ENCODE measurements around the gene GJC2. TPM values are rescaled to one million over a fixed set of nuclear protein-coding genes. Genes with fewer than 3 reads are reported as not detected.

Gene GJC2
- polyA plus RNA-seq, 1 donor from 2014 or later = 2.3 TPM

GRCh38 chr1:228123505-228123904, 26.2 kb upstream of the GJC2 start:
- Histone ChIP-seq H3K4me2 (ENCODE audit: low read length) (no peak overlapping the region), H3K9me3 (ENCODE audit: low read length) (no peaks in the 10 kb centered on the region), H3K9ac (ENCODE audit: low read length) (no peak overlapping the region), H3K79me2 (replicated peaks; ENCODE audit: insufficient read depth, low read length) (no peaks in the 10 kb centered on the region), H3K27me3 (ENCODE audit: insufficient read depth, low read depth, low read length) (no peaks in the 10 kb centered on the region), H4K20me1 (ENCODE audit: insufficient read depth) (no peaks in the 10 kb centered on the region), H3K27ac (ENCODE audit: low read length) (no peak overlapping the region), H3K9me2 (ENCODE audit: insufficient read depth, low read length) (no peaks in the 10 kb centered on the region), H3F3A (ENCODE audit: insufficient read depth, low read length, poor library complexity, severe bottlenecking) (no peaks in the 10 kb centered on the region), H2AFZ (ENCODE audit: low read depth, low read length) (no peak overlapping the region), H3K36me3 (ENCODE audit: insufficient read depth, low read length) (no peaks in the 10 kb centered on the region), H3K4me3 (ENCODE audit: low read length) (no peak overlapping the region)
- TF ChIP-seq REST (IDR thresholded peaks at IDR 0.05; ENCODE audit: borderline replicate concordance) (no peak), POLR2AphosphoS5 (IDR thresholded peaks at IDR 0.05) (no peak), MXI1 (conservative IDR thresholded peaks at IDR 0.05; ENCODE audit: poor library complexity, severe bottlenecking) (no peak), TAF1 (IDR thresholded peaks at IDR 0.05; ENCODE audit: low read depth) (no peak), EP300 (conservative IDR thresholded peaks at IDR 0.05; ENCODE audit: poor library complexity, severe bottlenecking) (no peak), RAD21 (conservative IDR thresholded peaks at IDR 0.05) (no peak), EZH2 (IDR thresholded peaks at IDR 0.05; ENCODE audit: borderline replicate concordance, insufficient read depth, low read length, poor library complexity, severe bottlenecking) (no peak), CTCF (IDR thresholded peaks at IDR 0.05; ENCODE audit: poor library complexity, severe bottlenecking) (no peak), SMC3 (conservative IDR thresholded peaks at IDR 0.05; ENCODE audit: poor library complexity) (no peak)

GRCh38 chr1:228125185-228125584, 24.5 kb upstream of the GJC2 start:
- no peaks in the 10 kb centered on the region for H3K9me3 ChIP-seq (ENCODE audit: low read length)
- H3K36me3 ChIP-seq (ENCODE audit: insufficient read depth, low read length) = no peaks in the 10 kb centered on the region
- H4K20me1 ChIP-seq (ENCODE audit: insufficient read depth) = no peaks in the 10 kb centered on the region
- H2AFZ ChIP-seq (ENCODE audit: low read depth, low read length) = no peak overlapping the region
- no peaks in the 10 kb centered on the region for H3K9me2 ChIP-seq (ENCODE audit: insufficient read depth, low read length)
- no peaks in the 10 kb centered on the region for H3K79me2 ChIP-seq (replicated peaks; ENCODE audit: insufficient read depth, low read length)
- no peak overlapping the region for H3K4me2 ChIP-seq (ENCODE audit: low read length)
- no peak overlapping the region for H3K4me3 ChIP-seq (ENCODE audit: low read length)
- no peak for TF ChIP-seq EP300 (conservative IDR thresholded peaks at IDR 0.05; ENCODE audit: poor library complexity, severe bottlenecking)
- no peak for TF ChIP-seq REST (IDR thresholded peaks at IDR 0.05; ENCODE audit: borderline replicate concordance)
- no peak for TF ChIP-seq EZH2 (IDR thresholded peaks at IDR 0.05; ENCODE audit: borderline replicate concordance, insufficient read depth, low read length, poor library complexity, severe bottlenecking)
- no peak for TF ChIP-seq MXI1 (conservative IDR thresholded peaks at IDR 0.05; ENCODE audit: poor library complexity, severe bottlenecking)
- no peak for TF ChIP-seq TAF1 (IDR thresholded peaks at IDR 0.05; ENCODE audit: low read depth)
- no peak for TF ChIP-seq POLR2AphosphoS5 (IDR thresholded peaks at IDR 0.05)
- TF ChIP-seq RAD21 (conservative IDR thresholded peaks at IDR 0.05) = no peak
- no peak for TF ChIP-seq SMC3 (conservative IDR thresholded peaks at IDR 0.05; ENCODE audit: poor library complexity)
- TF ChIP-seq CTCF (IDR thresholded peaks at IDR 0.05; ENCODE audit: poor library complexity, severe bottlenecking) = no peak
- H3K9ac ChIP-seq (ENCODE audit: low read length) = no peak overlapping the region
- no peaks in the 10 kb centered on the region for H3F3A ChIP-seq (ENCODE audit: insufficient read depth, low read length, poor library complexity, severe bottlenecking)
- H3K27ac ChIP-seq (ENCODE audit: low read length) = no peak overlapping the region
- H3K27me3 ChIP-seq (ENCODE audit: insufficient read depth, low read depth, low read length) = no peaks in the 10 kb centered on the region

Data from neural cell (in vitro differentiated cells).